ENCODE data around the gene DEFB131B. TPM values are rescaled to one million over a fixed set of nuclear protein-coding genes. Genes with fewer than 3 reads are reported as not detected.

The DEFB131B gene
- total and polyA plus RNA-seq, 8 donors = not detected

- no peak for TF ChIP-seq POLR2AphosphoS5 (IDR thresholded peaks at IDR 0.05)
- no peak for TF ChIP-seq EP300 (IDR thresholded peaks at IDR 0.05)
- TF ChIP-seq POLR2A (IDR thresholded peaks at IDR 0.05) = no peak
- TF ChIP-seq, protein P1, sequence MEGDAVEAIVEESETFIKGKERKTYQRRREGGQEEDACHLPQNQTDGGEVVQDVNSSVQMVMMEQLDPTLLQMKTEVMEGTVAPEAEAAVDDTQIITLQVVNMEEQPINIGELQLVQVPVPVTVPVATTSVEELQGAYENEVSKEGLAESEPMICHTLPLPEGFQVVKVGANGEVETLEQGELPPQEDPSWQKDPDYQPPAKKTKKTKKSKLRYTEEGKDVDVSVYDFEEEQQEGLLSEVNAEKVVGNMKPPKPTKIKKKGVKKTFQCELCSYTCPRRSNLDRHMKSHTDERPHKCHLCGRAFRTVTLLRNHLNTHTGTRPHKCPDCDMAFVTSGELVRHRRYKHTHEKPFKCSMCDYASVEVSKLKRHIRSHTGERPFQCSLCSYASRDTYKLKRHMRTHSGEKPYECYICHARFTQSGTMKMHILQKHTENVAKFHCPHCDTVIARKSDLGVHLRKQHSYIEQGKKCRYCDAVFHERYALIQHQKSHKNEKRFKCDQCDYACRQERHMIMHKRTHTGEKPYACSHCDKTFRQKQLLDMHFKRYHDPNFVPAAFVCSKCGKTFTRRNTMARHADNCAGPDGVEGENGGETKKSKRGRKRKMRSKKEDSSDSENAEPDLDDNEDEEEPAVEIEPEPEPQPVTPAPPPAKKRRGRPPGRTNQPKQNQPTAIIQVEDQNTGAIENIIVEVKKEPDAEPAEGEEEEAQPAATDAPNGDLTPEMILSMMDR (IDR thresholded peaks at IDR 0.05) = no peak
- Histone ChIP-seq H3K9me3 (no peaks in the 10 kb centered on the region), H3K4me3 (no peak overlapping the region), H3K4me1 (peaks cover 24 to 91% (median 55%) of the 10 kb centered on the region in 4 donors), H3K27ac (no peak overlapping the region), H3K27me3 (no peaks in the 10 kb centered on the region), H3K36me3 (peaks cover 0 to 4% (median 0%) of the 10 kb centered on the region in 4 donors)
- no peak for DNase-seq
- intact Hi-C loops (cut with DNase I; ENCODE audit: low total_unique reads) = no loop called here
- WGBS, 5 donors = 83 to 89% (median 85%) methylated on average over 4 of the region's 4 CpGs
These were observed 55.1 kb downstream of the DEFB131B start for GRCh38 chr11:71933141-71933933.

Small RNA genes lying within 50 kb of the gene (small RNA-seq; reads per million reads assigned to genes)
- 0 reads per million in 4 donors for gene RNA5SP342

Other genes starting within 250 kb of the DEFB131B start
- not detected for gene DEFB108B, start 45.3 kb upstream of the DEFB131B start, total RNA-seq
- gene DEFB108B, start 45.3 kb upstream of the DEFB131B start, polyA plus RNA-seq = not detected
- gene XNDC1N, start 50.1 kb downstream of the DEFB131B start, total RNA-seq = 10 to 100 TPM in 2 of 5 donors, 1 to 10 TPM in 1, not detected in 2; 4.5 to 17.4 (median 16.7) TPM
- gene XNDC1N, start 50.1 kb downstream of the DEFB131B start, polyA plus RNA-seq = 1 to 10 TPM; 2.7 to 2.9 (median 2.8) TPM
- 100 to 1,000 TPM in 1 of 5 donors, 10 to 100 TPM in 4; 13.0 to 363 (median 24.3) TPM for gene RNF121, start 50.6 kb downstream of the DEFB131B start, total RNA-seq
- 10 to 100 TPM; 10.0 to 17.7 (median 12.1) TPM for gene RNF121, start 50.6 kb downstream of the DEFB131B start, polyA plus RNA-seq
- gene IL18BP, start 120.5 kb downstream of the DEFB131B start, total RNA-seq = 10 to 100 TPM in 3 of 5 donors, 1 to 10 TPM in 2; 2.7 to 14.8 (median 11.7) TPM
- 1 to 10 TPM; 2.0 to 6.2 (median 3.8) TPM for gene IL18BP, start 120.5 kb downstream of the DEFB131B start, polyA plus RNA-seq
- 100 to 1,000 TPM; 161 to 619 (median 285) TPM for gene NUMA1, start 202.1 kb downstream of the DEFB131B start, total RNA-seq
- gene NUMA1, start 202.1 kb downstream of the DEFB131B start, polyA plus RNA-seq = 100 to 1,000 TPM in 1 of 3 donors, 10 to 100 TPM in 2; 84.2 to 115 (median 92.1) TPM
- 1 to 10 TPM in 2 of 5 donors, not detected in 3; 2.0 to 4.8 TPM for gene LRRC51, start 202.4 kb downstream of the DEFB131B start, total RNA-seq
- 1 to 10 TPM; 5.8 to 7.9 (median 6.8) TPM for gene LRRC51, start 202.4 kb downstream of the DEFB131B start, polyA plus RNA-seq
- gene LAMTOR1, start 224.8 kb downstream of the DEFB131B start, total RNA-seq = 100 to 1,000 TPM in 2 of 5 donors, 10 to 100 TPM in 2, 1 to 10 TPM in 1; 3.5 to 121 (median 88.4) TPM
- gene LAMTOR1, start 224.8 kb downstream of the DEFB131B start, polyA plus RNA-seq = 100 to 1,000 TPM in 2 of 3 donors, 10 to 100 TPM in 1; 88.6 to 159 (median 153) TPM
- not detected for gene TOMT, start 227.5 kb downstream of the DEFB131B start, total RNA-seq
- gene TOMT, start 227.5 kb downstream of the DEFB131B start, polyA plus RNA-seq = not detected
- gene ANAPC15, start 234.2 kb downstream of the DEFB131B start, total RNA-seq = 10 to 100 TPM; 13.3 to 74.1 (median 17.0) TPM
- 10 to 100 TPM; 56.4 to 79.1 (median 74.8) TPM for gene ANAPC15, start 234.2 kb downstream of the DEFB131B start, polyA plus RNA-seq